WTC11 (cell line): ENCODE data around the gene UBE2V1. TPM values are rescaled to one million over a fixed set of nuclear protein-coding genes. Genes with fewer than 3 reads are reported as not detected.

ENCODE experiments used
- ATAC-seq: fragments of 200-7000 bp; cut with Tn5 transposase; 2 replicates; pipeline ENCODE4 v1.10.0; 2021; ENCODE audit warnings: mild to moderate bottlenecking, moderate library complexity
- CTCF ChIA-PET: fragments of 300-600 bp; sonication (Branson Sonifier 250); formaldehyde crosslinking; loops from one replicate; lab custom pipeline; 2021; ENCODE audit warnings: antibody characterized with exemption; lab: Charles Lee
- POLR2A ChIA-PET: fragments of 350-600 bp; sonication (Branson Sonifier 250); formaldehyde crosslinking; loops from one replicate; lab custom pipeline; 2021; ENCODE audit warnings: antibody characterized with exemption; lab: Charles Lee
- DNase-seq: peaks from one replicate; pipeline ENCODE4 v3.0.0; 2021; ENCODE audit warnings: low spot score
- H3K27ac Mint-ChIP-seq: 2 replicates; pipeline ENCODE4 v1.8.0; 2021; ENCODE audit warnings: mixed read lengths
- H3K27me3 Mint-ChIP-seq: 2 replicates; pipeline ENCODE4 v1.8.0; 2021; ENCODE audit warnings: low read depth, mild to moderate bottlenecking, moderate library complexity, mixed read lengths
- H3K36me3 Mint-ChIP-seq: 2 replicates; pipeline ENCODE4 v1.8.0; 2021; ENCODE audit warnings: mixed read lengths
- H3K4me1 Mint-ChIP-seq: 2 replicates; pipeline ENCODE4 v1.8.0; 2022; ENCODE audit warnings: mixed read lengths
- H3K4me3 Mint-ChIP-seq: 2 replicates; pipeline ENCODE4 v1.8.0; 2021; ENCODE audit warnings: mild to moderate bottlenecking, moderate library complexity, mixed read lengths
- H3K9me3 Mint-ChIP-seq: 2 replicates; pipeline ENCODE4 v1.8.0; 2021; ENCODE audit warnings: mixed read lengths
- ATF1 ChIP-seq: sonication (generic); formaldehyde crosslinking; IDR thresholded peaks from 2 replicates; pipeline ENCODE4 v1.8.1; 2023; ENCODE audit warnings: mild to moderate bottlenecking, moderate library complexity, missing genetic modification reagents
- CREM ChIP-seq: sonication (generic); formaldehyde crosslinking; IDR thresholded peaks from 2 replicates; pipeline ENCODE4 v1.8.1; 2022; ENCODE audit warnings: mild to moderate bottlenecking, missing genetic modification reagents, moderate library complexity
- EMX1 ChIP-seq: fragments of 250-450 bp; sonication (Bioruptor Pico); IDR thresholded peaks from 2 replicates; pipeline ENCODE4 v1.8.0; 2021; ENCODE audit warnings: mild to moderate bottlenecking
- ESRRA ChIP-seq: sonication (generic); formaldehyde crosslinking; IDR thresholded peaks from 2 replicates; pipeline ENCODE4 v1.8.1; 2022; ENCODE audit warnings: mild to moderate bottlenecking, missing genetic modification reagents, borderline replicate concordance
- HMGA2 ChIP-seq: fragments of 250-450 bp; sonication (Bioruptor Pico); IDR thresholded peaks from 2 replicates; pipeline ENCODE4 v1.4.0; 2021; ENCODE audit warnings: mild to moderate bottlenecking, moderate library complexity
- MYBL2 ChIP-seq: sonication (generic); formaldehyde crosslinking; IDR thresholded peaks from 2 replicates; pipeline ENCODE4 v1.8.1; 2023; ENCODE audit warnings: mild to moderate bottlenecking, moderate library complexity, missing genetic modification reagents
- NFE2L1 ChIP-seq: sonication (generic); formaldehyde crosslinking; IDR thresholded peaks from 2 replicates; pipeline ENCODE4 v1.8.1; 2023; ENCODE audit warnings: missing genetic modification reagents
- NR3C1 ChIP-seq: sonication (generic); formaldehyde crosslinking; conservative IDR thresholded peaks from 2 replicates; pipeline ENCODE4 v1.8.1; 2023; ENCODE audit warnings: low read depth, mild to moderate bottlenecking, missing genetic modification reagents
- PRRX2 ChIP-seq: fragments of 250-450 bp; sonication (Bioruptor Pico); IDR thresholded peaks from 2 replicates; pipeline ENCODE4 v1.8.0; 2021; ENCODE audit warnings: mild to moderate bottlenecking
- SMAD4 ChIP-seq: sonication (generic); formaldehyde crosslinking; IDR thresholded peaks from 2 replicates; pipeline ENCODE4 v1.8.0; 2022; ENCODE audit warnings: mild to moderate bottlenecking, missing genetic modification reagents
- SOX15 ChIP-seq: fragments of 250-450 bp; sonication (Bioruptor Pico); IDR thresholded peaks from 2 replicates; pipeline ENCODE4 v1.9.0; 2021; ENCODE audit warnings: mild to moderate bottlenecking
- TEAD4 ChIP-seq: sonication (generic); formaldehyde crosslinking; IDR thresholded peaks from 2 replicates; pipeline ENCODE4 v1.8.0; 2022; ENCODE audit warnings: mild to moderate bottlenecking, missing genetic modification reagents
- TP53 ChIP-seq: sonication (generic); formaldehyde crosslinking; IDR thresholded peaks from 2 replicates; pipeline ENCODE4 v1.8.1; 2023; ENCODE audit warnings: mild to moderate bottlenecking, missing genetic modification reagents
- ZNF263 ChIP-seq: sonication (generic); formaldehyde crosslinking; IDR thresholded peaks from 2 replicates; pipeline ENCODE4 v1.8.1; 2022; ENCODE audit warnings: low read depth, mild to moderate bottlenecking, moderate library complexity, missing genetic modification reagents
- ZNF416 ChIP-seq: fragments of 250-450 bp; sonication (Bioruptor Pico); IDR thresholded peaks from 2 replicates; pipeline ENCODE4 v1.9.0; 2021; ENCODE audit warnings: mild to moderate bottlenecking, inconsistent platforms
- total RNA-seq: library from RNA; stranded (reverse); gene quantifications from 3 replicates; pipeline ENCODE4 v1.2.3, GENCODE V29; 2021
- TF ChIP-seq, protein P1 (sequence below): sonication (generic); formaldehyde crosslinking; conservative IDR thresholded peaks from 2 replicates; pipeline ENCODE4 v1.8.1; 2023; ENCODE audit warnings: mild to moderate bottlenecking, low read depth, missing genetic modification reagents, moderate library complexity
- TF ChIP-seq, protein P2 (sequence below): sonication (generic); formaldehyde crosslinking; IDR thresholded peaks from 2 replicates; pipeline ENCODE4 v1.8.0; 2023; ENCODE audit warnings: mild to moderate bottlenecking, missing genetic modification reagents
- TF ChIP-seq, protein P3 (sequence below): sonication (generic); formaldehyde crosslinking; IDR thresholded peaks from 2 replicates; pipeline ENCODE4 v1.8.1; 2023; ENCODE audit warnings: mild to moderate bottlenecking, moderate library complexity, missing genetic modification reagents
- TF ChIP-seq, protein P4 (sequence below): sonication (generic); formaldehyde crosslinking; IDR thresholded peaks from 2 replicates; pipeline ENCODE4 v1.8.1; 2022; ENCODE audit warnings: low read depth, mild to moderate bottlenecking, moderate library complexity, missing genetic modification reagents, borderline replicate concordance
- TF ChIP-seq, protein P5 (sequence below): fragments of 250-450 bp; sonication (Bioruptor Pico); conservative IDR thresholded peaks from 2 replicates; pipeline ENCODE4 v1.9.0; 2021; ENCODE audit warnings: mild to moderate bottlenecking

Gene UBE2V1
- total RNA-seq, 1 experiment from 2014 or later: 144 TPM

DNA sequence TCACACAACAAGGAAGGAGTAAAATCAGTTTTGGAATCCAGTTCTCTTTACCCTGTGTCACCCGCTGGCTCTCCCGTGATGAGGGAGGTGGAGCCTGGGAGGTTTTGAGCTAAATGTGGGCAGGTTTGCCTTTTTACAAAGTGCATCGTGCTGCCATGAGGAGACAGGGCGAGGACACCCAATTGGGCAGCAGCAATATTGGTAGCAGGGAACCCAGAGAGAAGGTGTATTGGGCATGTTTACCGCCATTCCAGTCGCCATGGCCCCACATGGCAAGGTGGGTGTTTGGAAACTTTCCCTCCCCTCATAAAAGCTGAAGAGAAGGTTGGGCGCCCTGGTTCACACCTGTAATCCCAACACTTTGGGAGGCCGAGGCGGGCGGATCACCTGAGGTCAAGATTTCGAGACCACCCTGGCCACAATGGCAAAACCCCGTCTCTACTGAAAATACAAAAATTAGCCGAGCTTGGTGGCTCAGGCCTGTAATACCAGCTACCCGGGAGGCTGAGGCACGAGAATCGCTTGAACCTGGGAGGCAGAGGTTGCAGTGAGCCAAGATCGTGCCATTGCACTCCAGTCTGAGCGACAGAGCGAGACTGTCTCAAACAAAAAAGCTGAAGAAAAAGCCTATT lies 3.5 kb upstream of the UBE2V1 start:
- POLR2A ChIA-PET: interaction anchor here (1.2 to 2.0 kb wide), 4 partner anchors 10 to 56 kb away, joined by 4 to 8 read pairs (median 5); no protein-coding TSS in a partner anchor
- TF ChIP-seq NFE2L1 (CRISPR knock-in tag) (no peak), TEAD4 (CRISPR knock-in tag) (no peak), PRRX2 (CRISPR knock-in tag) (no peak), SOX15 (CRISPR knock-in tag) (no peak), ESRRA (CRISPR knock-in tag) (no peak), NR3C1 (CRISPR knock-in tag) (no peak), ATF1 (CRISPR knock-in tag) (no peak), EMX1 (no peak), TP53 (CRISPR knock-in tag) (no peak), SMAD4 (CRISPR knock-in tag) (no peak), ZNF416 (CRISPR knock-in tag) (no peak), ZNF263 (CRISPR knock-in tag) (no peak), CREM (no peak), HMGA2 (CRISPR knock-in tag) (no peak), MYBL2 (CRISPR knock-in tag) (no peak)
- TF ChIP-seq, protein P1, sequence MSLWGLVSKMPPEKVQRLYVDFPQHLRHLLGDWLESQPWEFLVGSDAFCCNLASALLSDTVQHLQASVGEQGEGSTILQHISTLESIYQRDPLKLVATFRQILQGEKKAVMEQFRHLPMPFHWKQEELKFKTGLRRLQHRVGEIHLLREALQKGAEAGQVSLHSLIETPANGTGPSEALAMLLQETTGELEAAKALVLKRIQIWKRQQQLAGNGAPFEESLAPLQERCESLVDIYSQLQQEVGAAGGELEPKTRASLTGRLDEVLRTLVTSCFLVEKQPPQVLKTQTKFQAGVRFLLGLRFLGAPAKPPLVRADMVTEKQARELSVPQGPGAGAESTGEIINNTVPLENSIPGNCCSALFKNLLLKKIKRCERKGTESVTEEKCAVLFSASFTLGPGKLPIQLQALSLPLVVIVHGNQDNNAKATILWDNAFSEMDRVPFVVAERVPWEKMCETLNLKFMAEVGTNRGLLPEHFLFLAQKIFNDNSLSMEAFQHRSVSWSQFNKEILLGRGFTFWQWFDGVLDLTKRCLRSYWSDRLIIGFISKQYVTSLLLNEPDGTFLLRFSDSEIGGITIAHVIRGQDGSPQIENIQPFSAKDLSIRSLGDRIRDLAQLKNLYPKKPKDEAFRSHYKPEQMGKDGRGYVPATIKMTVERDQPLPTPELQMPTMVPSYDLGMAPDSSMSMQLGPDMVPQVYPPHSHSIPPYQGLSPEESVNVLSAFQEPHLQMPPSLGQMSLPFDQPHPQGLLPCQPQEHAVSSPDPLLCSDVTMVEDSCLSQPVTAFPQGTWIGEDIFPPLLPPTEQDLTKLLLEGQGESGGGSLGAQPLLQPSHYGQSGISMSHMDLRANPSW: no peak
- TF ChIP-seq, protein P2, sequence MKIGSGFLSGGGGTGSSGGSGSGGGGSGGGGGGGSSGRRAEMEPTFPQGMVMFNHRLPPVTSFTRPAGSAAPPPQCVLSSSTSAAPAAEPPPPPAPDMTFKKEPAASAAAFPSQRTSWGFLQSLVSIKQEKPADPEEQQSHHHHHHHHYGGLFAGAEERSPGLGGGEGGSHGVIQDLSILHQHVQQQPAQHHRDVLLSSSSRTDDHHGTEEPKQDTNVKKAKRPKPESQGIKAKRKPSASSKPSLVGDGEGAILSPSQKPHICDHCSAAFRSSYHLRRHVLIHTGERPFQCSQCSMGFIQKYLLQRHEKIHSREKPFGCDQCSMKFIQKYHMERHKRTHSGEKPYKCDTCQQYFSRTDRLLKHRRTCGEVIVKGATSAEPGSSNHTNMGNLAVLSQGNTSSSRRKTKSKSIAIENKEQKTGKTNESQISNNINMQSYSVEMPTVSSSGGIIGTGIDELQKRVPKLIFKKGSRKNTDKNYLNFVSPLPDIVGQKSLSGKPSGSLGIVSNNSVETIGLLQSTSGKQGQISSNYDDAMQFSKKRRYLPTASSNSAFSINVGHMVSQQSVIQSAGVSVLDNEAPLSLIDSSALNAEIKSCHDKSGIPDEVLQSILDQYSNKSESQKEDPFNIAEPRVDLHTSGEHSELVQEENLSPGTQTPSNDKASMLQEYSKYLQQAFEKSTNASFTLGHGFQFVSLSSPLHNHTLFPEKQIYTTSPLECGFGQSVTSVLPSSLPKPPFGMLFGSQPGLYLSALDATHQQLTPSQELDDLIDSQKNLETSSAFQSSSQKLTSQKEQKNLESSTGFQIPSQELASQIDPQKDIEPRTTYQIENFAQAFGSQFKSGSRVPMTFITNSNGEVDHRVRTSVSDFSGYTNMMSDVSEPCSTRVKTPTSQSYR (CRISPR knock-in tag): no peak
- TF ChIP-seq, protein P3, sequence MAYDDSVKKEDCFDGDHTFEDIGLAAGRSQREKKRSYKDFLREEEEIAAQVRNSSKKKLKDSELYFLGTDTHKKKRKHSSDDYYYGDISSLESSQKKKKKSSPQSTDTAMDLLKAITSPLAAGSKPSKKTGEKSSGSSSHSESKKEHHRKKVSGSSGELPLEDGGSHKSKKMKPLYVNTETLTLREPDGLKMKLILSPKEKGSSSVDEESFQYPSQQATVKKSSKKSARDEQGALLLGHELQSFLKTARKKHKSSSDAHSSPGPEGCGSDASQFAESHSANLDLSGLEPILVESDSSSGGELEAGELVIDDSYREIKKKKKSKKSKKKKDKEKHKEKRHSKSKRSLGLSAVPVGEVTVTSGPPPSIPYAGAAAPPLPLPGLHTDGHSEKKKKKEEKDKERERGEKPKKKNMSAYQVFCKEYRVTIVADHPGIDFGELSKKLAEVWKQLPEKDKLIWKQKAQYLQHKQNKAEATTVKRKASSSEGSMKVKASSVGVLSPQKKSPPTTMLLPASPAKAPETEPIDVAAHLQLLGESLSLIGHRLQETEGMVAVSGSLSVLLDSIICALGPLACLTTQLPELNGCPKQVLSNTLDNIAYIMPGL (CRISPR knock-in tag): no peak
- TF ChIP-seq, protein P4, sequence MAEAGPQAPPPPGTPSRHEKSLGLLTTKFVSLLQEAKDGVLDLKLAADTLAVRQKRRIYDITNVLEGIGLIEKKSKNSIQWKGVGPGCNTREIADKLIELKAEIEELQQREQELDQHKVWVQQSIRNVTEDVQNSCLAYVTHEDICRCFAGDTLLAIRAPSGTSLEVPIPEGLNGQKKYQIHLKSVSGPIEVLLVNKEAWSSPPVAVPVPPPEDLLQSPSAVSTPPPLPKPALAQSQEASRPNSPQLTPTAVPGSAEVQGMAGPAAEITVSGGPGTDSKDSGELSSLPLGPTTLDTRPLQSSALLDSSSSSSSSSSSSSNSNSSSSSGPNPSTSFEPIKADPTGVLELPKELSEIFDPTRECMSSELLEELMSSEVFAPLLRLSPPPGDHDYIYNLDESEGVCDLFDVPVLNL: no peak
- TF ChIP-seq, protein P5, sequence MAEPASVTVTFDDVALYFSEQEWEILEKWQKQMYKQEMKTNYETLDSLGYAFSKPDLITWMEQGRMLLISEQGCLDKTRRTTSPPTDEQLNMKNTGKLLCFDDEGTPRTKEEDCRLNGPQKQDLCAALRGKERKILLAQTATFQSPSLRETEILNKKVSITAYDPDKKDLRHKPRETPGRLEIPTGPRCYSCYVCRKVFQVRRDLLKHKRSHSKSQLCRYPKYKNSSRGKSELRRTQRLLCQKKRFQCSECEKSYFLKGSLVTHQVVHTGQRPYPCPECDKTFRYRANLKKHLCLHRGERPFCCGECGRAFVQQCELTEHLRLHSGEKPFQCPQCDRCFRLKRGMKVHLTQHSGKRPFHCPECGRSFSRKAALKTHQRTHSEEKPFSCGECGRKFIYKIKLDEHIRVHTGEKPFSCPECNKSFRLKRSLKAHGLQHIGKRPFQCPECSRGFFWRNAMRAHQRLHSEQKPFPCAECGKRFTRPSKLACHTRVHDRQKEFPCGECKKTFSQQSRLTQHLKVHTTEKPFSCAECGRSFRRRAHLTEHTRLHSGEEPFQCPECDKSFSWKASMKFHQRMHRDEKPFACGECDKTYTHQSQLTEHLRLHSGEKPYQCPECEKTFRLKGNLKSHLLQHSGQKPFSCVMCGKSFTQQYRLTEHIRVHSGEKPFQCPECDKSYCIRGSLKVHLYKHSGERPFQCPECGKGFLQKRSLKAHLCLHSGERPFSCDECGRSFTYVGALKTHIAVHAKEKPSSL (CRISPR knock-in tag): no peak
- no peaks in the 10 kb centered on the region for H3K9me3 Mint-ChIP-seq
- ATAC-seq (no peak), DNase-seq (no peak)
- peak overlapping the region; percentile 98 for H3K4me3 Mint-ChIP-seq
- CTCF ChIA-PET: interaction anchor here (0.9 to 2.8 kb wide), 18 partner anchors 10 to 348 kb away, joined by 3 to 27 read pairs (median 6); partner anchors contain the start of genes CEBPB and PEDS1
- H3K27me3 Mint-ChIP-seq: 0 out of 2 replicates have a peak, but pooled peaks cover 2% of the 10 kb centered on the region
- H3K27ac Mint-ChIP-seq: peak overlapping the region; percentile 91
- peaks cover 37% of the 10 kb centered on the region for H3K4me1 Mint-ChIP-seq
- H3K36me3 Mint-ChIP-seq: no peaks in the 10 kb centered on the region
